Suprapubic skin (tissue), 4 donors: ENCODE data around the gene MRPL54. TPM values are rescaled to one million over a fixed set of nuclear protein-coding genes. Genes with fewer than 3 reads are reported as not detected.
"Not testable (repeated sequence)": the region's sequence is repeated elsewhere in the genome, so short reads cannot be mapped to it uniquely, and the experiment has no call there.

Experiments used
- DNase-seq, 2 donors: peaks; one replicate each; pipeline ENCODE4 v3.0.0-alpha.2; 2019; ENCODE audit warnings: low spot score in 2 of 2
- H3K27ac ChIP-seq: fragments of 200-600 bp; sonication (generic); one replicate; pipeline ENCODE4 v1.5.1; 2019
- H3K27me3 ChIP-seq: fragments of 200-600 bp; sonication (generic); one replicate; pipeline ENCODE4 v1.5.1; 2019
- H3K36me3 ChIP-seq: fragments of 200-600 bp; sonication (generic); one replicate; pipeline ENCODE4 v1.5.1; 2019
- H3K4me1 ChIP-seq: fragments of 200-600 bp; sonication (generic); one replicate; pipeline ENCODE4 v1.5.1; 2019
- H3K4me3 ChIP-seq: fragments of 200-600 bp; sonication (generic); one replicate; pipeline ENCODE4 v1.5.1; 2019; ENCODE audit warnings: mild to moderate bottlenecking
- H3K9me3 ChIP-seq: fragments of 200-600 bp; sonication (generic); one replicate; pipeline ENCODE4 v1.5.1; 2019
- CTCF ChIP-seq, 2 donors: fragments of 200-600 bp in 1 of 2; fragments of 450-650 bp in 1 of 2; sonication (generic) in 1 of 2; IDR thresholded peaks; one replicate each; pipeline ENCODE4 v1.5.1; 2016 to 2019; ENCODE audit warnings: antibody characterized with exemption in 2 of 2, mild to moderate bottlenecking in 1 of 2, moderate library complexity in 1 of 2
- EP300 ChIP-seq: sonication (generic); formaldehyde crosslinking; IDR thresholded peaks from one replicate; pipeline ENCODE4 v1.6.1; 2017; ENCODE audit warnings: antibody characterized with exemption
- POLR2A ChIP-seq, 2 donors: fragments of 450-650 bp; IDR thresholded peaks; one replicate each; pipeline ENCODE4 v1.6.1; 2017; ENCODE audit warnings: antibody characterized with exemption in 2 of 2, mild to moderate bottlenecking in 2 of 2, moderate library complexity in 2 of 2
- POLR2AphosphoS5 ChIP-seq, 3 donors: sonication (generic); formaldehyde crosslinking; IDR thresholded peaks; one replicate each; pipeline ENCODE4 v1.6.1; 2017; ENCODE audit warnings: antibody characterized with exemption in 3 of 3
- WGBS: methylation state at CpG from one replicate; pipeline ENCODE4 v1.1.5; 2018; 5-methylcytosine and 5-hydroxymethylcytosine counted together
- total RNA-seq, 4 donors: library from RNA; depleted of rRNA; stranded (reverse); fragments of >200 nt; gene quantifications; one replicate each; pipeline ENCODE4 v1.1.0, GENCODE V29; 2016

Gene MRPL54
- total RNA-seq, 4 donors from 2014 or later: 41.5 to 92.6 (median 63.7) TPM

GRCh38 chr19:3810708-3811355 lies 48.4 kb downstream of the MRPL54 start:
- TF ChIP-seq POLR2AphosphoS5 (IDR thresholded peaks at IDR 0.05) (no peak), EP300 (no peak), CTCF (IDR thresholded peaks at IDR 0.05) (no peak), POLR2A (IDR thresholded peaks at IDR 0.05) (no peak)
- H3K4me1 ChIP-seq: peaks cover 5% of the 10 kb centered on the region
- 69% methylated on average over 18 of the region's 38 CpGs for WGBS

GRCh38 chr19:3813473-3814392 lies 51.3 kb downstream of the MRPL54 start:
- H3K36me3 ChIP-seq: no peaks in the 10 kb centered on the region
- peaks cover 10% of the 10 kb centered on the region for H3K27me3 ChIP-seq
- H3K4me3 ChIP-seq: no peak overlapping the region
- no peak for TF ChIP-seq EP300
- no peak for TF ChIP-seq POLR2AphosphoS5 (IDR thresholded peaks at IDR 0.05)
- no peak for TF ChIP-seq CTCF (IDR thresholded peaks at IDR 0.05)
- TF ChIP-seq POLR2A (IDR thresholded peaks at IDR 0.05): no peak
- no peaks in the 10 kb centered on the region for H3K9me3 ChIP-seq
- peaks cover 7% of the 10 kb centered on the region for H3K4me1 ChIP-seq
- DNase-seq: no peak
- no peak overlapping the region for H3K27ac ChIP-seq
- WGBS: 80% methylated on average over 13 of the region's 22 CpGs

More at GRCh38 chr19:3810708-3811355, 48.4 kb downstream of the MRPL54 start:
- no peak overlapping the region for H3K4me3 ChIP-seq
- no peaks in the 10 kb centered on the region for H3K36me3 ChIP-seq
- H3K27me3 ChIP-seq: peaks cover 10% of the 10 kb centered on the region
- no peak for DNase-seq
- H3K9me3 ChIP-seq: no peaks in the 10 kb centered on the region
- H3K27ac ChIP-seq: no peak overlapping the region

- 90% methylated on average over 4 of the region's 4 CpGs for WGBS
- DNase-seq: no peak
- no peaks in the 10 kb centered on the region for H3K36me3 ChIP-seq
- no peak overlapping the region for H3K4me3 ChIP-seq
- TF ChIP-seq POLR2AphosphoS5 (IDR thresholded peaks at IDR 0.05) (no peak), POLR2A (IDR thresholded peaks at IDR 0.05) (no peak), EP300 (no peak), CTCF (IDR thresholded peaks at IDR 0.05) (no peak)
- H3K27me3 ChIP-seq: peaks cover 10% of the 10 kb centered on the region
- H3K27ac ChIP-seq: no peak overlapping the region
- H3K4me1 ChIP-seq: peaks cover 9% of the 10 kb centered on the region
- H3K9me3 ChIP-seq: no peaks in the 10 kb centered on the region
These were observed 52.2 kb downstream of the MRPL54 start for GRCh38 chr19:3814648-3815047.

DNA sequence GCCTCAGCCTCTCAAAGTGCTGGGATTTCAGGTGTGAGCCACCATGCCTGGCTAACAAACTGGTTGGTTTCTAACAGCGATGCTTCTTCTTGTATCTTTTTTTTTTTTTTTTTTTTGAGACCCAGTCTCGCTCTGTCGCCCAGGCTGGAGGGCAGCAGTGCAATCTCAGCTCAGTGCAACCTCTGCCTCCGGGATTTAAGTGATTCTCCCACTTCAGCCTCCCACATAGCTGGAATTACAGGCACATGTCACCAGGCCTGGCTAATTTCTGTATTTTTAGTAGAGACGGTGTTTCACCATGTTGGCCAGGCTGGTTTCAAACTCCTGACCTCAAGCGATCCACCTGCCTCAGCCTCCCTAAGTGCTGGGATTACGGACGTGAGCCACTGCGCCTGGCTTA lies 53.7 kb downstream of the MRPL54 start:
- not testable (repeated sequence) for DNase-seq
- WGBS: 92% methylated on average over 9 of the region's 9 CpGs

DNA sequence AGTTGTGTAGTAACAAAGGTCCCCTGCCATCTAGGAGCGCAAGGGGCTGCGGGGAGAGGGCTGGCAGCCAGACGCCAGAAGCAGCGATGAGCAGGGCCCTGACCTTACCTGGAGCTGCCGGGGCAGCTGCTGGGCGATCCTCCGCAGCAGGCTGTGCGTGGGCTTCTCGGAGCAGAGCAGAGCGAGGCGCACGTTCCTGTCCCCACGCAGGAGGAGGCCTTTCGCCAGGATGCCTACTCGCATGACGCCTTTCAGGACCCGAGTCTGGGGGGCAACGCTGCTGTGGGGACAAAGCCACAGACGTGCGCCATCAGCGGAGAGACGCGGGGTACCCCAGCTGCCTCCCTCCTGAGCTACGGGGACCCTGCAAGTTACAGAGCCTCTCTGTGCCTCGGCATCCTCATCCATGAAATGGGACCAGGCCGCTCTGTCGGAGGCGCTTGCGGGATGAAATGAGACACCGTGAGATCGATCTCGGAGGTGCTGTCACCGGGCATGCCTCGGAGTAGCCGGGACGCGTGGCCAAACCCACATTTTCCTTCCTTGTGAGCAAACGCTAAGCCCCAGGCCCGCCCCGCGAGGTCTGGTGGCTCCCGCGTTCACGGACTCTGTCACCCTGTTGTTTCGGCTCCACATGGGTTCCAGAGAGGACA lies 54.2 kb downstream of the MRPL54 start:
- H3K27ac ChIP-seq: no peak overlapping the region
- H3K4me3 ChIP-seq: no peak overlapping the region
- H3K4me1 ChIP-seq: peaks cover 9% of the 10 kb centered on the region
- no peaks in the 10 kb centered on the region for H3K36me3 ChIP-seq
- H3K27me3 ChIP-seq: no peaks in the 10 kb centered on the region
- DNase-seq: no peak
- H3K9me3 ChIP-seq: no peaks in the 10 kb centered on the region
- TF ChIP-seq CTCF (IDR thresholded peaks at IDR 0.05) (no peak), POLR2AphosphoS5 (IDR thresholded peaks at IDR 0.05) (no peak), POLR2A (IDR thresholded peaks at IDR 0.05) (no peak)
- WGBS: 96% methylated on average over 31 of the region's 45 CpGs

More for the DNA sequence above, 53.7 kb downstream of the MRPL54 start:
- H3K9me3 ChIP-seq, H3K27me3 ChIP-seq, H3K36me3 ChIP-seq, H3K27ac ChIP-seq, H3K4me1 ChIP-seq, H3K4me3 ChIP-seq: not testable (repeated sequence)

Other genes starting within 250 kb of the MRPL54 start
- gene TEKTIP1, start 223.5 kb upstream of the MRPL54 start, total RNA-seq: 1 to 10 TPM in 2 of 4 donors, not detected in 2; 2.4 to 5.2 TPM
- 100 to 1,000 TPM in 2 of 4 donors, 10 to 100 TPM in 2; 60.4 to 206 (median 119) TPM for gene MFSD12, start 205.1 kb upstream of the MRPL54 start, total RNA-seq
- 100 to 1,000 TPM in 3 of 4 donors, 10 to 100 TPM in 1; 87.9 to 135 (median 118) TPM for gene HMG20B, start 189.7 kb upstream of the MRPL54 start, total RNA-seq
- under 1 TPM; 0.19 to 0.89 (median 0.37) TPM for gene GIPC3, start 177.2 kb upstream of the MRPL54 start, total RNA-seq
- gene TBXA2R, start 155.8 kb upstream of the MRPL54 start, total RNA-seq: under 1 TPM; 0.32 to 0.85 (median 0.41) TPM
- gene CACTIN, start 135.9 kb upstream of the MRPL54 start, total RNA-seq: 10 to 100 TPM; 22.6 to 29.9 (median 27.9) TPM
- gene PIP5K1C, start 62.2 kb upstream of the MRPL54 start, total RNA-seq: 10 to 100 TPM; 16.5 to 25.7 (median 20.8) TPM
- 10 to 100 TPM; 11.4 to 28.1 (median 20.1) TPM for gene TJP3, start 54.3 kb upstream of the MRPL54 start, total RNA-seq
- 10 to 100 TPM; 19.8 to 55.0 (median 25.8) TPM for gene APBA3, start 990 bp upstream of the MRPL54 start, total RNA-seq
- gene RAX2, start 9.5 kb downstream of the MRPL54 start, total RNA-seq: not detected
- gene MATK, start 23.7 kb downstream of the MRPL54 start, total RNA-seq: 1 to 10 TPM in 3 of 4 donors, under 1 TPM in 1; 0.57 to 5.4 (median 2.0) TPM
- gene ZFR2, start 106.4 kb downstream of the MRPL54 start, total RNA-seq: 1 to 10 TPM in 2 of 4 donors, not detected in 2; 2.5 to 4.8 TPM
- not detected for gene ATCAY, start 118.0 kb downstream of the MRPL54 start, total RNA-seq
- gene NMRK2, start 170.4 kb downstream of the MRPL54 start, total RNA-seq: not detected
- gene DAPK3, start 208.4 kb downstream of the MRPL54 start, total RNA-seq: 10 to 100 TPM; 56.5 to 71.8 (median 61.7) TPM
- gene EEF2, start 222.8 kb downstream of the MRPL54 start, total RNA-seq: 1,000 to 10,000 TPM; 1,423 to 2,137 (median 2,023) TPM
- gene PIAS4, start 245.1 kb downstream of the MRPL54 start, total RNA-seq: 10 to 100 TPM; 17.1 to 28.7 (median 22.6) TPM